BE2C (cell line): ENCODE results near the gene COL28A1. TPM values are rescaled to one million over a fixed set of nuclear protein-coding genes. Genes with fewer than 3 reads are reported as not detected.

ENCODE experiments used
- DNase-seq: peaks from one replicate; pipeline ENCODE4 v3.0.0-alpha.2; 2020
- H3K27me3 ChIP-seq: fragments of 250-450 bp; sonication (Bioruptor Pico); 2 replicates; pipeline ENCODE4 v1.5.1; 2020; ENCODE audit warnings: mild to moderate bottlenecking
- H3K36me3 ChIP-seq: fragments of 250-450 bp; sonication (Bioruptor Pico); 2 replicates; pipeline ENCODE4 v1.5.1; 2020; ENCODE audit warnings: mild to moderate bottlenecking
- H3K4me1 ChIP-seq: fragments of 250-450 bp; sonication (Bioruptor Pico); 2 replicates; pipeline ENCODE4 v1.5.1; 2020
- H3K4me3 ChIP-seq: 2 replicates; pipeline ENCODE4 v1.5.1; 2011; ENCODE audit warnings: low read depth, low read length
- H3K9me3 ChIP-seq: fragments of 250-450 bp; sonication (Bioruptor Pico); 2 replicates; pipeline ENCODE4 v1.5.1; 2020
- polyA plus RNA-seq: library from polyadenylated mRNA; unstranded; fragments of >200 nt; gene quantifications from one replicate; pipeline ENCODE4 v1.2.1, GENCODE V29; 2012; ENCODE audit warnings: low read depth, missing spikeins; ENCODE audit not compliant: insufficient read length, insufficient read depth
- TF ChIP-seq, protein P1 (sequence below): IDR thresholded peaks from 2 replicates; pipeline ENCODE4 v1.5.1; 2012; ENCODE audit warnings: mild to moderate bottlenecking, low read depth, low read length

The COL28A1 gene
- polyA plus RNA-seq = 0.49 TPM

DNA sequence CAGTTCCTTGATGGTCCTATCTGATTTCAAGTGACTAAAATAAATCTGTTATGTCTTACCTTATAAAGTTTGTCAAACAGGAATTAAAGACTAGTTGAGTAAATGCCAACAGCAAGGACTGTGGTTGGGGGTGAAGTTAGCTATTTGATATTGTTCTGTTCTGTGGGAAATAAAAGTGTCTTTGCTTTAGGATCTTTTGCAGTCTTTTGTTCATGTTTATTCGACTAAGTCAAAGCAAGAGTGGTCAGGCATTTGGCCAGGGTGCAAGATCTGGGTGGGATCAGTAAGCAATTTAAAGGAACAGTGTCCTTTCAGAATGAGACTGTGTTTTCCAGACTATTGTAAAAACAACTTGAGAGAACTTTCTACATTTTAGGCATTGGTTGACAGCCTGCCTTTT lies at the start of gene COL28A1:
Gene COL28A1, minus strand, starts transcription at position 183 of the 400 bp plus-strand sequence. CDS start 2,998 bp downstream, outside the sequence.
- TF ChIP-seq, protein P1, sequence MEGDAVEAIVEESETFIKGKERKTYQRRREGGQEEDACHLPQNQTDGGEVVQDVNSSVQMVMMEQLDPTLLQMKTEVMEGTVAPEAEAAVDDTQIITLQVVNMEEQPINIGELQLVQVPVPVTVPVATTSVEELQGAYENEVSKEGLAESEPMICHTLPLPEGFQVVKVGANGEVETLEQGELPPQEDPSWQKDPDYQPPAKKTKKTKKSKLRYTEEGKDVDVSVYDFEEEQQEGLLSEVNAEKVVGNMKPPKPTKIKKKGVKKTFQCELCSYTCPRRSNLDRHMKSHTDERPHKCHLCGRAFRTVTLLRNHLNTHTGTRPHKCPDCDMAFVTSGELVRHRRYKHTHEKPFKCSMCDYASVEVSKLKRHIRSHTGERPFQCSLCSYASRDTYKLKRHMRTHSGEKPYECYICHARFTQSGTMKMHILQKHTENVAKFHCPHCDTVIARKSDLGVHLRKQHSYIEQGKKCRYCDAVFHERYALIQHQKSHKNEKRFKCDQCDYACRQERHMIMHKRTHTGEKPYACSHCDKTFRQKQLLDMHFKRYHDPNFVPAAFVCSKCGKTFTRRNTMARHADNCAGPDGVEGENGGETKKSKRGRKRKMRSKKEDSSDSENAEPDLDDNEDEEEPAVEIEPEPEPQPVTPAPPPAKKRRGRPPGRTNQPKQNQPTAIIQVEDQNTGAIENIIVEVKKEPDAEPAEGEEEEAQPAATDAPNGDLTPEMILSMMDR = no peak
- DNase-seq = no peak
- no peaks in the 10 kb centered on the region for H3K4me1 ChIP-seq

DNA sequence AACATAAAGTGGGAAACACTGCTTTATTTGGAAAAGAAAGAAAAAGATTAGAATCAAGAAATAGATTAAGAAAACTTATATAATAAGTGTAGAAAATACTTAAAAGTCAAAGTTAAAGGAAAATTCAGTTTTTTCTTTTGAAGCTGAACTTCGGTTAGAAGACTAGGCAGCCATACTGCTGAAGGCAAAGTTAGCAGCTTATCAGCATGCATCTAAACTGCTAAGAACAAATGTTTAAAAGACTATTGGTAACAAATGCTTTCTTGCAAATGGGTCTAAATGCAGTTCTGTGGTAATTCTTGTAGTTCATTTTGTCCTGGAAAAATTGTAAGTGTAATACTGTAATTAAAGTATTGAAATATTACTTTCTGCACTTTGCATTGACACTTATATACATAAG lies 49.0 kb upstream of the COL28A1 start:
- H3K9me3 ChIP-seq = no peaks in the 10 kb centered on the region
- no peaks in the 10 kb centered on the region for H3K27me3 ChIP-seq
- TF ChIP-seq, protein P1 = no peak
- no peak for DNase-seq
- H3K4me1 ChIP-seq = no peaks in the 10 kb centered on the region; the same call in 1 of the 2 replicates
- no peak overlapping the region for H3K4me3 ChIP-seq
- H3K36me3 ChIP-seq = peaks cover 9% of the 10 kb centered on the region; the same call in 1 of the 2 replicates

More for the DNA sequence above, at the start of gene COL28A1:
- H3K9me3 ChIP-seq = no peaks in the 10 kb centered on the region
- H3K4me3 ChIP-seq = no peak within 1 kb of the TSS
- no peaks in the 10 kb centered on the region for H3K36me3 ChIP-seq
- 0 out of 2 replicates have a peak, but pooled peaks cover 4% of the 10 kb centered on the region for H3K27me3 ChIP-seq

DNA sequence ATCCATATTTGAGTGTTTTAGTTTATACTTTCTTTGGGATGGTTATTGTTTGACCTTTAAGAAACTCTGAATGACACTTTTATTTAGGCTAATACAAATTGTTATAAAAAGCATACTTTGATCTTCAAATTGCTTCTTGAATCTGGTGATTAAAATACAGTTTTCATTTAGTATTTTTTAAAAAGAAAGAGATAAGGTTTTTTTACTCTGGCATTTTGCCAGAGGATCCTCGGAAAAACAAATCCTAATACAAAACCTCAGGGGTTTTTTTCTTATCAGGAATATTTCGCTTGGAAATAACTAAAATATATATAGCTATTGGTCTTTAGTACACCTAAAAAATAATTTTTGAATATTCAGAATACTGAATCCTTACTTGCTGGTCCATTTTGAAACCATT lies 48.1 kb upstream of the COL28A1 start:
- Histone ChIP-seq H3K36me3 (peaks cover 4% of the 10 kb centered on the region; the same call in 1 of the 2 replicates), H3K4me1 (no peaks in the 10 kb centered on the region; the same call in 1 of the 2 replicates), H3K27me3 (no peaks in the 10 kb centered on the region), H3K4me3 (no peak overlapping the region), H3K9me3 (no peaks in the 10 kb centered on the region)
- DNase-seq = no peak
- TF ChIP-seq, protein P1 = no peak

DNA sequence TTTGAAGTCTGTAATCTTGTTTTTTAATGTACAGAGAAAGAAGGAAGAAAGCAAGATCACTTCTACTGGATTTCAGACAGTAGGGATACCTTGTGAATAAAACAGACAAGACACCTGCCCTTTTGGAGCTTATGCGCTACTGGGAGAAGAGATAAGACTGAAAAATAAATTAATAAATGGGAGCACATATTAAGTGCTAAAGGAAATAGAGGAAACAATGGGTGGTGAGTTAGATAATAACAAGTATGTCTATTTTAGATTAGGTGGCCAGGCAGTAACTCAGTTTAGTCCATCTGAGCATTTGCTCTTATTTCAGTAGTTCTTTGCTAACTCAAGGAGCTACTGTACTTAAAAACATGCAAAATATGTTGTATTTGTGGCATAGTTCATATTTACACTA lies 46.9 kb upstream of the COL28A1 start:
- H3K9me3 ChIP-seq = no peaks in the 10 kb centered on the region
- H3K36me3 ChIP-seq = 0 out of 2 replicates have a peak, but pooled peaks cover 2% of the 10 kb centered on the region
- TF ChIP-seq, protein P1 = no peak

DNA sequence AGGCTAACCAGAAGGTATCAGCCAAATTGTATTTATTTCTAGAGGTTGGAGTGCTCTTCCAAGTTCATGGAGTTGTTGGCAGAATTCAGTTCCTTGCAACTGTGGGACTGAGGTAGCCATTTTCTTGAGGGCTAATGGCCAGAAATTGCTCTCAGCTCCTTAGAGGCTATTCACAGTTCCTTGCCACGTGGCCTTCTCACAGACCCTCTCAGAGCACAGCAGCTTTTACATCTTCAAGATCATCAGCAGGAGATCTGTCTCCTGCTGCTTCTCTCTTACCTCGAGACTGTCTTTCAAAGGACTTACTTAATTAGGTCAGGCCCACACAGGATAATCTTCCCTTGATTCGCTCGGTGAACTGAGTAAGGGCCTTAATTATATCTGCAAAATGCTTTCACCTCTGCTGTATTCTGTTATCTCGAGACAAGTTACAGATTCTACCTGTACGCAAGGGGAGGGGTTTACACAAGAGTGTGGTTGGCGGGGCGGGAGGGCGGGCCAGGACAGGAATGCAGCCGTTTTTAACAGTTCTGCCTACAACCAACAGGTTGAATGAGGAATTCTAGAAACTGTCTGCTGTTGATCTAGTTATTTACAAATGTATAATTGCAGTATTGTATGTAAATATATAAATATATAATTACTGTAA lies 46.0 kb upstream of the COL28A1 start:
- H3K36me3 ChIP-seq = 0 out of 2 replicates have a peak, but pooled peaks cover 2% of the 10 kb centered on the region
- no peak for DNase-seq
- H3K4me3 ChIP-seq = no peak overlapping the region
- no peaks in the 10 kb centered on the region for H3K9me3 ChIP-seq
- H3K27me3 ChIP-seq = no peaks in the 10 kb centered on the region
- TF ChIP-seq, protein P1 = no peak
- no peaks in the 10 kb centered on the region; the same call in 1 of the 2 replicates for H3K4me1 ChIP-seq

More for the DNA sequence above, 46.9 kb upstream of the COL28A1 start:
- DNase-seq = no peak
- no peaks in the 10 kb centered on the region; the same call in 1 of the 2 replicates for H3K4me1 ChIP-seq
- H3K27me3 ChIP-seq = no peaks in the 10 kb centered on the region
- H3K4me3 ChIP-seq = no peak overlapping the region

DNA sequence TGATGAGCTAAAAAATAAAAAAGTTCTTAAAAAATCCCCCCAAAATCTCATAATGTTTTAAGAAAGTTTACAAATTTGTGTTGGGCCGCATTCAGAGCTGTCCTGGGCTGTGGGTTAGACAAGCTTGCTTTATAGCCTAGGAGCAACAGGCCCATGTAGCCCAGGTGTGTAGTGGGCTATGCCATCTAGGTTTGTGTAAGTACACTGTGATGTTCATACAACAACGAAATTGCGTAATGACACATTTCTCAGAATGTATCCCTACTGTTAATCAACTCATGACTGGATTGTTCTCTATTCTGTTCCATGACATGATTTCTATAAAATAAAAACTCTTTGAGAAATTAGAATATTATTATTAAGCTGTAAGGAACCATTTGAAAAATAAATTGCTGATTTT lies 44.0 kb upstream of the COL28A1 start:
- no peak for DNase-seq
- TF ChIP-seq, protein P1 = no peak
- Histone ChIP-seq H3K4me1 (no peaks in the 10 kb centered on the region; the same call in 1 of the 2 replicates), H3K27me3 (no peaks in the 10 kb centered on the region), H3K36me3 (0 out of 2 replicates have a peak, but pooled peaks cover 8% of the 10 kb centered on the region), H3K9me3 (no peaks in the 10 kb centered on the region), H3K4me3 (no peak overlapping the region)
